Stimulated activated CD4-positive, alpha-beta T cell treated with anti-CD3 and anti-CD28 coated beads, TNF-alpha, amount 100 ng/mL, for 1 hour (primary cell): ENCODE measurements around the gene UGT1A10.
"Not testable (repeated sequence)": the region's sequence is repeated elsewhere in the genome, so short reads cannot be mapped to it uniquely, and the experiment has no call there.

Experiments
- DNase-seq, 3 donors: peaks; one replicate each; pipeline ENCODE4 v3.0.0-alpha.2; 2020; ENCODE audit warnings: low read depth in 3 of 3, low spot score in 1 of 3

UGT1A10 gene

DNA sequence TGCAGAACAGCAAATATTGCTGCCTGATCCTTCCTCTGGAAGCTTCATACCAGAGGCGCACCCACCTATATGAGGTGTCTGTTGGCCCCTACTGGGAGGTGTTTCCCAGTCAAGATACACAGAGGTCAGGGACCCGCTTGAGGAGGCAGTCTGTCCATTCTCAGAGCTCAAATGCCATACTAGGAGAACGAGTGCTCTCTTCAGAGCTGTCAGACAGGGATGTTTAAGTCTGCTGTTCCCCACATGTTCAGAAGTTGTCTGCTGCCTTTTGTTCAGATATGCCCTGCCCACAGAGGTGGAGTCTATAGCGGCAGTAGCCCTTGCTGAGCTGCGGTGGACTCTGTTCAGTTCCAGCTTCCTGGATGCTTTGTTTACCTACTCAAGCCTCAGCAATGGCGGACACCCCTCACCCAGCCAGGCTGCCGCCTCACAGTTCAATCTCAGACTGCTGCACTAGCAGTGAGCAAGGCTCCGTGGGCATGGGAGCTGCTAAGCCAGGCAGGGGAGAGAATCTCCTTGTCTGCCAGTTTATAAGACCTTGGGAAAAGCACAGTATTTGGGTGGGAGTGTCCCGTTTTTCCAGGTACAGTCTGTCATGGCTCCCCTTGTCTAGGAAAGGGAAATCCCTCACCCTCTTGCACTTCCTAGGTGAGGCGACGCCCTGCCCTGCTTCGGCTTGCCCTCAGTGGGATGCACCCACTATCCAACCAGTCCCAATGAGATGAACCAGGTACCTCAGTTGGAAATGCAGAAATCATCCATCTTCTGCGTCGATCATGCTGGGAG is 100.8 kb downstream of the UGT1A10 start:
- not testable (repeated sequence) for DNase-seq

GRCh38 chr2:233740870-233741269 is 104.6 kb downstream of the UGT1A10 start:
- no peak for DNase-seq

- DNase-seq: no peak
Measured at GRCh38 chr2:233743464-233744259, 107.4 kb downstream of the UGT1A10 start.

DNA sequence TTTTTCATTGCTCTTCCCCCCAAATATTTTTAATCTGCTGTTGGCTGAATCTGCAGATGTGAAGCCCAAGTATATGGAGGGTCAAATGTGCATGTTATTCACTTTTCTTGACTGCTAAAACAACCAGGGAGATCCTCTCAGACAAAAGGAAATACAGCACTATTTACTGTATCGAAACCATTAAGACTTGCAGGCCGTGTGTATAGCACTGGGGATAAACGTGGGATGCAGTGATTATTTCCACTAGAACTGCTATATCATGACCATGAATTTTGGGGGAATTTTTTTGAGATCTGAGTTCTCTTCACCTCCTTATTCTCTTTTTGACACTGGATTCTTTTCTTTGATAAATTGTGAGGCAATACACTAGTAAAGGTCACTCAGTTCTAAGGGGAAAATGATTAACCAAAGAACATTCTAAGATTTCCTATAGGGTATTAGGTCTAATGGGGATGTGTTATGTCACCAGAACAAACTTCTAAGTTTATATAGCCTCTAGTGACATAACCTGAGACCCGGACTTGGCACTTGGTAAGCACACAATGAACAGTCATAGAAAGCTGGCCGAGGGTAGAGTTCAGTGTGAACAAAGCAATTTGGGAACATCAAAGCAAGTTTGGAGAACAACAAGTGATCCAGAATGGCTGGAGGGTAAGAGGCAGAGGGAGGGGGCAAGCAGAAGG is 109.0 kb downstream of the UGT1A10 start:
- DNase-seq: no peak

- not testable (repeated sequence) for DNase-seq
Measured at GRCh38 chr2:233745838-233746237, 109.6 kb downstream of the UGT1A10 start.

GRCh38 chr2:233746475-233747282 is 110.4 kb downstream of the UGT1A10 start:
- DNase-seq: no peak

DNA sequence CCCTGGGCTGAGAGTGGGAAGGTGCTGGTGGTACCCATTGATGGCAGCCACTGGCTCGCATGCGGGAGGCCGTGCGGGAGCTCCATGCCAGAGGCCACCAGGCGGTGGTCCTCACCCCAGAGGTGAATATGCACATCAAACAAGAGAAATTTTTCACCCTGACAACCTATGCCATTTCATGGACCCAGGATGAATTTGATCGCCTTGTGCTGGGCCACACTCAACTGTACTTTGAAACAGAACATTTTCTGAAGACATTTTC is 111.0 kb downstream of the UGT1A10 start:
- DNase-seq: no peak

- DNase-seq: not testable (repeated sequence)
Measured at GRCh38 chr2:233750689-233751088, 114.4 kb downstream of the UGT1A10 start.

- not testable (repeated sequence) for DNase-seq
Measured at GRCh38 chr2:233751212-233752009, 115.2 kb downstream of the UGT1A10 start.

DNA sequence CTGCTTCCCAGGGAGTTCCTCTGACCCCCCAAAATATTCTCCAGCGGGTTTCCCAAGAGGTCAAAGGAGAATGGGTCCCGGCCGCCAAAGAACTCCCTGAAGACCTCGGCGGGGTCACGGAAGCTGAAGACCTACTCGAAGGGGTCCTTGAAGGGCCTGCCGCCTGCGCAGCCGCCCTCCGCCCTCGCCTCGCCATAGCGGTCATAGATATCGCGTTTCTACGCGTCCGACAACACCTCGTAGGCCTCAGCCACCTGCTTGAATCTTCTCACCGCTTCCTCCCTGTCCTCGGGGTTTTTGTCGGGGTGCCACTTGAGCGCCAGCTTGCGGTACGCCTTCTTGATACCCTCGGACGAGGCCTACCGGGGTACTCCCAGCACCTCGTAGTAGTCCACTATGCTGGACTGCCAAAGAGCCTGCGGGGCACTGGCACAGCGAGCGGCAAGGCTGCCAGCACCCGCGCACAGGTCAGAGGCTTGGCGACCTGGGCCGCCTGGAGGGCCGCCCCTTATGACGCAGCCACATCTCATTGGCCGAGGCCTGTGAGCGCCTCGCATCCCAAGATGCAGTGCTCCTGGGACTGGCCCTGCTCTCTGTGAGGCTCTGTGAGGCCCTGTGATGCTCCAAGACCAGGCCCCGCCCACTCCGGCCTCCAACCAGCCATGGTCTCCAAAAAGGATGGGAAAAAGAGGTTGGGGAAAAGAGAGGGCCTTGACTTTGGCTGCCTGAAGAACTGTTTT is 118.8 kb downstream of the UGT1A10 start:
- no peak for DNase-seq

DNA sequence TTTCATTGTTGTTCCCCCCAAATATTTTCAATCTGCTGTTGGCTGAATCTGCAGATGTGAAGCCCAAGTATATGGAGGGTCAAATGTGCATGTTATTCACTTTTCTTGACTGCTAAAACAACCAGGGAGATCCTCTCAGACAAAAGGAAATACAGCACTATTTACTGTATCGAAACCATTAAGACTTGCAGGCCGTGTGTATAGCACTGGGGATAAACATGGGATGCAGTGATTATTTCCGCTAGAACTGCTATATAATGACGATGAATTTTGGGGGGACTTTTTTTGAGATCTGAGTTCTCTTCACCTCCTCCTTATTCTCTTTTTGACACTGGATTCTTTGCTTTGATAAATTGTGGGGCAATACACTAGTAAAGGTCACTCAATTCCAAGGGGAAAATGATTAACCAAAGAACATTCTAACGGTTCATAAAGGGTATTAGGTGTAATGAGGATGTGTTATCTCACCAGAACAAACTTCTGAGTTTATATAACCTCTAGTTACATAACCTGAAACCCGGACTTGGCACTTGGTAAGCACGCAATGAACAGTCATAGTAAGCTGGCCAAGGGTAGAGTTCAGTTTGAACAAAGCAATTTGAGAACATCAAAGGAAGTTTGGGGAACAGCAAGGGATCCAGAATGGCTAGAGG is 120.3 kb downstream of the UGT1A10 start:
- no peak for DNase-seq

GRCh38 chr2:233758141-233758540 is 121.9 kb downstream of the UGT1A10 start:
- DNase-seq: no peak

- DNase-seq: no peak
Measured at GRCh38 chr2:233758849-233759248, 122.6 kb downstream of the UGT1A10 start.

GRCh38 chr2:233760043-233760442 is 123.8 kb downstream of the UGT1A10 start, which contains the start of gene UGT1A1:
Gene UGT1A1, plus strand, starts transcription at chr2:233760270. Its CDS starts 18 bp downstream, at chr2:233760288.
- DNase-seq: no peak

DNA sequence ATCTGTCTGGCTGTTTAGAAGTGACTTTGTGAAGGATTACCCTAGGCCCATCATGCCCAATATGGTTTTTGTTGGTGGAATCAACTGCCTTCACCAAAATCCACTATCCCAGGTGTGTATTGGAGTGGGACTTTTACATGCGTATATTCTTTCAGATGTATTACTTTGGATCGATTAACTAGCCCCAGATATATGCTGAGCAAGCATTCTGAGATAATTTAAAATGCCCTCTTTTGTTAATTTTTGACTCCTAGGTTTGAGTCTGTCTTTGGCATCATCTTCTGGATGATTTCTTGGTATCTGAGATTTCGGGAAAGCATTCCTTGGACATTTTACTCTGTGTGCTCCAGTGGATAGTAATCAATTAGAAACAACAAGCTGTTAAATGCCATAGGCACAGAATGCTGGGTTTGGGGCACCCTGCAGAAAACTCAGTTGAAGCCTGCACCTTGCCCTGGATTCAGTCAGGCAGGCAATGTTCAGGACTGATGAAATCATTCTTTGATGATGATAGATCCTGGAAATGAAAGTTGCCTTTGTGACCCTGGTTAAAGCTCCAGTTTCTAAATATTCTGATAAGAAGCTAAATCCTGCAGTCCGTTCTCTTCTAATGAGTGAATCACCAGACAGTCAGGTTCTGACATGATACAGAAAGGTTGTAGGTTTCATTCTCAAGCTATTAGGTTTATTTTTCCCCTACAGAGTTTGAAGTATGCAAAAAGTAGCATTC is 125.0 kb downstream of the UGT1A10 start:
- DNase-seq: no peak

DNA sequence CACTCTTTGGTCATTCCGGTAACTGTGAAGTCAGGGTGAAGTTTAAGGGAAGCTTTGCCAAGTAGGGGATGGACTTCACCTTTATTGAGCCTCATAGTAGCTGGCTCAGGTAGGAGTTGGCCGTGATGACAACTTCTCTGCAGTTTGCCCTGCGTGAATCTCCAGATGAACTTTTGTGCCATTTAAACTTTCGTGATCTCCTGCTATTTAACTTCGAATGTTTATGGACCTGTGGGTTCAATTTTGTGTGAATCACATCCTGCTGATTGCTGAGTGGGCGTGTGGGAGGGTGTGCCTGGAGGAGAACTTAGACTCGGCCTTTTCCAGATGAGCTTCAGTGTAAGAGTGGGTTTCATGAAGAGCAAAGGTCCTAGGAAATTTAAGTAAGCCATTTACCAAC is 128.0 kb downstream of the UGT1A10 start:
- no peak for DNase-seq

- DNase-seq: no peak
Measured at GRCh38 chr2:233764761-233765160, 128.5 kb downstream of the UGT1A10 start.

GRCh38 chr2:233766416-233766815 is 130.2 kb downstream of the UGT1A10 start:
- DNase-seq: no peak
